ENCODE results near the gene TPH2. TPM values are rescaled to one million over a fixed set of nuclear protein-coding genes. Genes with fewer than 3 reads are reported as not detected.

TPH2 gene
- total RNA-seq, 3 donors from 2014 or later: 0.13 TPM; not detected in 2

GRCh38 chr12:72000969-72001648 lies 62.5 kb downstream of the TPH2 start:
- Histone ChIP-seq H3K4me1 (ENCODE audit: low read depth) (no peaks in the 10 kb centered on the region), H3K36me3 (ENCODE audit: low read depth) (no peaks in the 10 kb centered on the region), H3K4me3 (no peak overlapping the region), H3K9me3 (no peaks in the 10 kb centered on the region)
- intact Hi-C loops (cut with DNase I, micrococcal nuclease): no loop called here
- TF ChIP-seq CTCF (IDR thresholded peaks at IDR 0.05): no peak
- DNase-seq (no peak), ATAC-seq (no peak)

- no peaks in the 10 kb centered on the region for H3K4me1 ChIP-seq (ENCODE audit: low read depth)
- TF ChIP-seq CTCF (IDR thresholded peaks at IDR 0.05): no peak
- ATAC-seq (no peak), DNase-seq (no peak)
- intact Hi-C loops (cut with DNase I, micrococcal nuclease): no loop called here
- H3K36me3 ChIP-seq (ENCODE audit: low read depth): no peaks in the 10 kb centered on the region
- no peak overlapping the region for H3K4me3 ChIP-seq
- H3K9me3 ChIP-seq: no peaks in the 10 kb centered on the region
These were observed 68.1 kb downstream of the TPH2 start for GRCh38 chr12:72006766-72007165.

GRCh38 chr12:72010356-72010755 lies 71.7 kb downstream of the TPH2 start:
- H3K9me3 ChIP-seq: no peaks in the 10 kb centered on the region
- no peak for TF ChIP-seq CTCF (IDR thresholded peaks at IDR 0.05)
- H3K4me1 ChIP-seq (ENCODE audit: low read depth): no peaks in the 10 kb centered on the region
- intact Hi-C loops (cut with DNase I, micrococcal nuclease): no loop called here
- DNase-seq (no peak), ATAC-seq (no peak)
- H3K36me3 ChIP-seq (ENCODE audit: low read depth): no peaks in the 10 kb centered on the region
- no peak overlapping the region for H3K4me3 ChIP-seq

- Histone ChIP-seq H3K4me1 (ENCODE audit: low read depth) (no peaks in the 10 kb centered on the region), H3K36me3 (ENCODE audit: low read depth) (no peaks in the 10 kb centered on the region), H3K9me3 (no peaks in the 10 kb centered on the region), H3K4me3 (no peak overlapping the region)
- intact Hi-C loops (cut with DNase I, micrococcal nuclease): no loop called here
- TF ChIP-seq CTCF (IDR thresholded peaks at IDR 0.05): no peak
- ATAC-seq (no peak), DNase-seq (no peak)
These were observed 72.7 kb downstream of the TPH2 start for GRCh38 chr12:72011374-72011773.

- DNase-seq (no peak), ATAC-seq (no peak)
- Histone ChIP-seq H3K36me3 (ENCODE audit: low read depth) (no peaks in the 10 kb centered on the region), H3K4me1 (ENCODE audit: low read depth) (no peaks in the 10 kb centered on the region), H3K9me3 (no peaks in the 10 kb centered on the region), H3K4me3 (no peak overlapping the region)
- no peak for TF ChIP-seq CTCF (IDR thresholded peaks at IDR 0.05)
- intact Hi-C loops (cut with DNase I, micrococcal nuclease): no loop called here
These were observed 74.2 kb downstream of the TPH2 start for GRCh38 chr12:72012874-72013273.

GRCh38 chr12:72015895-72016294 lies 77.2 kb downstream of the TPH2 start:
- Histone ChIP-seq H3K9me3 (no peaks in the 10 kb centered on the region), H3K4me1 (ENCODE audit: low read depth) (no peaks in the 10 kb centered on the region), H3K4me3 (no peak overlapping the region), H3K36me3 (ENCODE audit: low read depth) (no peaks in the 10 kb centered on the region)
- TF ChIP-seq CTCF (IDR thresholded peaks at IDR 0.05): no peak
- DNase-seq: no peak
- ATAC-seq: no peak
- intact Hi-C loops (cut with DNase I, micrococcal nuclease): no loop called here

Data from mucosa of descending colon (tissue), 3 donors.